ENCODE measurements around the gene GPHA2. TPM values are rescaled to one million over a fixed set of nuclear protein-coding genes. Genes with fewer than 3 reads are reported as not detected.
A peak's percentile ranks its signal among the peaks of the same experiment; 100 is the strongest.

GPHA2 gene
- total and polyA plus RNA-seq, 2 of the 13 experiments (the other 11 are each of a cell fraction or from before 2014, with no cell fraction given) = 13.0 to 19.1 TPM

DNA sequence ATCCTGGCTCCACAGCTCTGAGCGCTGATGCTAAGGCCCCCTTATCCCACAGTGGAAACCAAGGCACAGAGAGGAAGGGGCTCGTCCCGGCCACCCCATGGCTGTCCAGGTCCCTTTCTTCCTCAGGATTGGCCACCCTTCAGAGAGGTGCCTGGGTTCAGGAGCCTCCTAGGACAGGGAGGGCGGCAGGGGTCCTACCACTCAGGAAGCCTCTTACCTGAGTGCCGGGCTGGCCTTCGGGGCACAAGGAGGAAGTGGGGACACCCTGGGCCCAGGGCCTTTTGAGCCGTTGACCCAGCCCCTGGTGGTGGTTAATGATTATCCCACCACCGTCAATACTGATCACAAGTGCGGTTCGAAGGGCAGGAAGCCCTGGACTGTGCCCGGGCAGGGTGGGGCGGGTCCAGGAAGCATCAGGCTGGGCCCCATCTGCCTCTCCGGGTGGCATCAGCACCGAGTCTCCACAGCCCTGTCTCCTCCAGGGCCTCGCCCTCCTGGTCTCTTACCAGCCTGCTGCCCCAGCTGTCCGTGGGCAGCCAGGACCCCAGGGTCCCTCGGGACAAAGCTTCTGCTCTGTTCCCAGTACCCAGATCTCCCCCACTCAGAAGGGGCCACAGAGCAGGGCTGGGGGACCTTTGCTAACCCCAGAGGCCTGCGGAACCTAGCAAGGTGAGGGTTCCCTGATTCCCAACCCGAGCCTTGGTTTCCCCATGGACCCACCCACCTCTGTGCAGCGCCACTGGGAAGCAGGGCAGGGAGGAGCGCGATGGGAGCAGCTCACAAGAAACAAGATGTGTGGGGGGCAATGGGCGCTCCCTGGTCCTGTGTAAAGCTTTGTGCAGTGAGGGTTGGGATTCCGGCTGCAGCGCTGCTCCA, 42.3 kb downstream of the GPHA2 start (continued):
- TF ChIP-seq, protein P1, sequence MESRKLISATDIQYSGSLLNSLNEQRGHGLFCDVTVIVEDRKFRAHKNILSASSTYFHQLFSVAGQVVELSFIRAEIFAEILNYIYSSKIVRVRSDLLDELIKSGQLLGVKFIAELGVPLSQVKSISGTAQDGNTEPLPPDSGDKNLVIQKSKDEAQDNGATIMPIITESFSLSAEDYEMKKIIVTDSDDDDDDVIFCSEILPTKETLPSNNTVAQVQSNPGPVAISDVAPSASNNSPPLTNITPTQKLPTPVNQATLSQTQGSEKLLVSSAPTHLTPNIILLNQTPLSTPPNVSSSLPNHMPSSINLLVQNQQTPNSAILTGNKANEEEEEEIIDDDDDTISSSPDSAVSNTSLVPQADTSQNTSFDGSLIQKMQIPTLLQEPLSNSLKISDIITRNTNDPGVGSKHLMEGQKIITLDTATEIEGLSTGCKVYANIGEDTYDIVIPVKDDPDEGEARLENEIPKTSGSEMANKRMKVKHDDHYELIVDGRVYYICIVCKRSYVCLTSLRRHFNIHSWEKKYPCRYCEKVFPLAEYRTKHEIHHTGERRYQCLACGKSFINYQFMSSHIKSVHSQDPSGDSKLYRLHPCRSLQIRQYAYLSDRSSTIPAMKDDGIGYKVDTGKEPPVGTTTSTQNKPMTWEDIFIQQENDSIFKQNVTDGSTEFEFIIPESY (CRISPR knock-in tag; IDR thresholded peaks at IDR 0.05) = no peak
- TF ChIP-seq ZKSCAN5 (CRISPR knock-in tag; IDR thresholded peaks at IDR 0.05) = peak; percentile 14; the same call in 1 of the 2 replicates
- TF ChIP-seq PHF8 (CRISPR knock-in tag; IDR thresholded peaks at IDR 0.05) = peak; percentile 79
- peak; percentile 89 for TF ChIP-seq MED1 (CRISPR knock-in tag; IDR thresholded peaks at IDR 0.05)
- no peak; the same call in 1 of the 2 replicates for TF ChIP-seq ZSCAN20 (CRISPR knock-in tag; IDR thresholded peaks at IDR 0.05; ENCODE audit: borderline replicate concordance)
- TF ChIP-seq, protein P2, sequence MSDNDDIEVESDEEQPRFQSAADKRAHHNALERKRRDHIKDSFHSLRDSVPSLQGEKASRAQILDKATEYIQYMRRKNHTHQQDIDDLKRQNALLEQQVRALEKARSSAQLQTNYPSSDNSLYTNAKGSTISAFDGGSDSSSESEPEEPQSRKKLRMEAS (IDR thresholded peaks at IDR 0.05) = no peak; the same call in none of the 2 replicates
- TF ChIP-seq ZNF781 (CRISPR knock-in tag; IDR thresholded peaks at IDR 0.05; ENCODE audit: borderline replicate concordance, not compliant biosample characterization) = no peak
- TF ChIP-seq, protein P3, sequence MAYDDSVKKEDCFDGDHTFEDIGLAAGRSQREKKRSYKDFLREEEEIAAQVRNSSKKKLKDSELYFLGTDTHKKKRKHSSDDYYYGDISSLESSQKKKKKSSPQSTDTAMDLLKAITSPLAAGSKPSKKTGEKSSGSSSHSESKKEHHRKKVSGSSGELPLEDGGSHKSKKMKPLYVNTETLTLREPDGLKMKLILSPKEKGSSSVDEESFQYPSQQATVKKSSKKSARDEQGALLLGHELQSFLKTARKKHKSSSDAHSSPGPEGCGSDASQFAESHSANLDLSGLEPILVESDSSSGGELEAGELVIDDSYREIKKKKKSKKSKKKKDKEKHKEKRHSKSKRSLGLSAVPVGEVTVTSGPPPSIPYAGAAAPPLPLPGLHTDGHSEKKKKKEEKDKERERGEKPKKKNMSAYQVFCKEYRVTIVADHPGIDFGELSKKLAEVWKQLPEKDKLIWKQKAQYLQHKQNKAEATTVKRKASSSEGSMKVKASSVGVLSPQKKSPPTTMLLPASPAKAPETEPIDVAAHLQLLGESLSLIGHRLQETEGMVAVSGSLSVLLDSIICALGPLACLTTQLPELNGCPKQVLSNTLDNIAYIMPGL (CRISPR knock-in tag; IDR thresholded peaks at IDR 0.05; ENCODE audit: borderline replicate concordance in 1 of 2, low read depth in 1 of 2) = peak in 1 of 2 experiments; percentile 72; a peak in 3 of 4 replicates
- peak; percentile 73; the same call in 1 of the 2 replicates for TF ChIP-seq ZNF678 (CRISPR knock-in tag; IDR thresholded peaks at IDR 0.05)
- TF ChIP-seq, protein P4, sequence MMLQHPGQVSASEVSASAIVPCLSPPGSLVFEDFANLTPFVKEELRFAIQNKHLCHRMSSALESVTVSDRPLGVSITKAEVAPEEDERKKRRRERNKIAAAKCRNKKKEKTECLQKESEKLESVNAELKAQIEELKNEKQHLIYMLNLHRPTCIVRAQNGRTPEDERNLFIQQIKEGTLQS (CRISPR knock-in tag; IDR thresholded peaks at IDR 0.05) = no peak; the same call in 1 of the 2 replicates
- TF ChIP-seq DMAP1 (CRISPR knock-in tag; IDR thresholded peaks at IDR 0.05) = peak; percentile 59
- TF ChIP-seq EED (CRISPR knock-in tag; IDR thresholded peaks at IDR 0.05) = no peak
- TF ChIP-seq IRF2 (CRISPR knock-in tag; IDR thresholded peaks at IDR 0.05) = peak; percentile 69
- TF ChIP-seq GTF3A (CRISPR knock-in tag; conservative IDR thresholded peaks at IDR 0.05) = 0 out of 2 replicates have a peak, but pooled peaks have one; percentile 86
- peak; percentile 76; the same call in 1 of the 2 replicates for TF ChIP-seq HOXA3 (CRISPR knock-in tag; IDR thresholded peaks at IDR 0.05)
- TF ChIP-seq NONO (IDR thresholded peaks at IDR 0.05) = no peak
- TF ChIP-seq NONO (CRISPR knock-in tag; conservative IDR thresholded peaks at IDR 0.05) = no peak; the same call in 1 of the 2 replicates
- peak; percentile 49; the same call in 1 of the 2 replicates for TF ChIP-seq ZNF605 (CRISPR knock-in tag; IDR thresholded peaks at IDR 0.05)
- 0 out of 2 replicates have a peak, but pooled peaks have one; percentile 45 for TF ChIP-seq ZNF547 (CRISPR knock-in tag; IDR thresholded peaks at IDR 0.05)
- TF ChIP-seq ARNT2 (CRISPR knock-in tag; IDR thresholded peaks at IDR 0.05; ENCODE audit: low read depth) = peak; percentile 89; the same call in 1 of the 2 replicates
- TF ChIP-seq, protein P5, sequence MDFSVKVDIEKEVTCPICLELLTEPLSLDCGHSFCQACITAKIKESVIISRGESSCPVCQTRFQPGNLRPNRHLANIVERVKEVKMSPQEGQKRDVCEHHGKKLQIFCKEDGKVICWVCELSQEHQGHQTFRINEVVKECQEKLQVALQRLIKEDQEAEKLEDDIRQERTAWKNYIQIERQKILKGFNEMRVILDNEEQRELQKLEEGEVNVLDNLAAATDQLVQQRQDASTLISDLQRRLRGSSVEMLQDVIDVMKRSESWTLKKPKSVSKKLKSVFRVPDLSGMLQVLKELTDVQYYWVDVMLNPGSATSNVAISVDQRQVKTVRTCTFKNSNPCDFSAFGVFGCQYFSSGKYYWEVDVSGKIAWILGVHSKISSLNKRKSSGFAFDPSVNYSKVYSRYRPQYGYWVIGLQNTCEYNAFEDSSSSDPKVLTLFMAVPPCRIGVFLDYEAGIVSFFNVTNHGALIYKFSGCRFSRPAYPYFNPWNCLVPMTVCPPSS (IDR thresholded peaks at IDR 0.05) = no peak
- peak; percentile 77 for TF ChIP-seq NR2F6 (IDR thresholded peaks at IDR 0.05)
- TF ChIP-seq NR2F6 (CRISPR knock-in tag; IDR thresholded peaks at IDR 0.05) = peak; percentile 87
- peak; percentile 55; the same call in 1 of the 2 replicates for TF ChIP-seq ZFP37 (CRISPR knock-in tag; IDR thresholded peaks at IDR 0.05; ENCODE audit: borderline replicate concordance)
- TF ChIP-seq ZSCAN31 (CRISPR knock-in tag; IDR thresholded peaks at IDR 0.05; ENCODE audit: low read depth) = peak; percentile 46
- no peak for TF ChIP-seq RFX1 (IDR thresholded peaks at IDR 0.05)

All from HepG2 (cell line).